Gastrocnemius medialis (tissue), 4 donors: ENCODE measurements around the gene TTC12. TPM values are rescaled to one million over a fixed set of nuclear protein-coding genes. Genes with fewer than 3 reads are reported as not detected.

Experiments
- ATAC-seq, 2 donors: fragments of 150-250 bp; one replicate each; pipeline ENCODE4 v1.9.1; 2016
- DNase-seq, 2 donors: peaks; one replicate each; pipeline ENCODE4 v3.0.0-alpha.2; 2019
- H3K27ac ChIP-seq, 4 donors: fragments of 200-600 bp; sonication (generic); 1 replicate in 1 of 4; 2 replicates in 3 of 4; pipeline ENCODE4 v1.5.1; 2016 to 2018; ENCODE audit warnings: mild to moderate bottlenecking in 2 of 4, moderate library complexity in 1 of 4
- H3K27me3 ChIP-seq, 3 donors: fragments of 200-600 bp; sonication (generic) in 2 of 3; 1 replicate in 1 of 3; 2 replicates in 2 of 3; pipeline versions ENCODE4 v1.5.1 to v1.6.0; 2016 to 2019; ENCODE audit warnings: mild to moderate bottlenecking in 1 of 3, moderate library complexity in 1 of 3
- H3K36me3 ChIP-seq, 2 donors: fragments of 200-600 bp; sonication (generic) in 1 of 2; one replicate each; pipeline ENCODE4 v1.5.1; 2017 to 2018
- H3K4me1 ChIP-seq, 2 donors: fragments of 200-600 bp; sonication (generic) in 1 of 2; one replicate each; pipeline ENCODE4 v1.5.1; 2016 to 2017; ENCODE audit warnings: mild to moderate bottlenecking in 2 of 2
- H3K4me3 ChIP-seq, 4 donors: fragments of 200-600 bp; sonication (generic) in 3 of 4; 1 replicate in 1 of 4; 2 replicates in 3 of 4; pipeline ENCODE4 v1.5.1; 2016 to 2019; ENCODE audit warnings: mild to moderate bottlenecking in 2 of 4
- H3K9me3 ChIP-seq, 3 donors: fragments of 200-600 bp; sonication (generic) in 2 of 3; 1 replicate in 1 of 3; 2 replicates in 2 of 3; pipeline ENCODE4 v1.5.1; 2016 to 2019
- CTCF ChIP-seq, 5 experiments: fragments of 450-650 bp in 3 of 5; fragments of 200-600 bp in 2 of 5; sonication (generic) in 2 of 5; IDR thresholded peaks in 4 of 5; conservative IDR thresholded peaks in 1 of 5; 1 replicate in 4 of 5; 2 replicates in 1 of 5; pipeline ENCODE4 v1.5.1; 2016 to 2019; ENCODE audit warnings: antibody characterized with exemption in 5 of 5, mild to moderate bottlenecking in 3 of 5, moderate library complexity in 3 of 5
- POLR2A ChIP-seq, 2 donors: fragments of 450-650 bp; IDR thresholded peaks; one replicate each; pipeline ENCODE4 v1.6.1; 2017; ENCODE audit warnings: antibody characterized with exemption in 2 of 2, mild to moderate bottlenecking in 2 of 2, moderate library complexity in 2 of 2
- in situ Hi-C, 4 donors: fragments of 200-750 bp; cut with MboI; loops; one replicate each; pipeline versions ENCODE4 v1.15.0 to v1.8.0; 2017; ENCODE audit warnings: low sequenced_read_pairs in 4 of 4
- intact Hi-C: fragments of 100-400 bp; cut with DNase I; formaldehyde crosslinking; loops from one replicate; pipeline ENCODE4 v1.15.1; 2023; ENCODE audit warnings: low total_unique reads
- total RNA-seq, 4 donors: library from RNA; depleted of rRNA; stranded (reverse); fragments of >200 nt; gene quantifications; one replicate each; pipeline versions ENCODE4 v1.1.0 to v1.2.3, GENCODE V29; 2016

The TTC12 gene
- total RNA-seq, 4 donors from 2014 or later: 3.5 to 22.5 (median 5.2) TPM

GRCh38 chr11:113272927-113273615 is 41.3 kb upstream of the TTC12 start:
- no peaks in the 10 kb centered on the region for H3K27me3 ChIP-seq
- H3K4me1 ChIP-seq: no peaks in the 10 kb centered on the region
- intact Hi-C loops: no loop called here
- no peaks in the 10 kb centered on the region for H3K9me3 ChIP-seq
- no peak for ATAC-seq
- in situ Hi-C loops: no loop called here
- no peak for DNase-seq
- no peaks in the 10 kb centered on the region for H3K36me3 ChIP-seq
- H3K4me3 ChIP-seq: no peak overlapping the region
- no peak overlapping the region for H3K27ac ChIP-seq
- no peak for TF ChIP-seq POLR2A (IDR thresholded peaks at IDR 0.05)
- TF ChIP-seq CTCF (IDR thresholded peaks at IDR 0.05 in 4 of 5, conservative IDR thresholded peaks at IDR 0.05 in 1 of 5): no peak

GRCh38 chr11:113273720-113274119 is 40.7 kb upstream of the TTC12 start:
- intact Hi-C loops (no loop called here), in situ Hi-C loops (no loop called here)
- no peak for TF ChIP-seq CTCF (IDR thresholded peaks at IDR 0.05 in 4 of 5, conservative IDR thresholded peaks at IDR 0.05 in 1 of 5)
- no peak for TF ChIP-seq POLR2A (IDR thresholded peaks at IDR 0.05)
- DNase-seq: no peak
- no peak for ATAC-seq
- Histone ChIP-seq H3K36me3 (no peaks in the 10 kb centered on the region), H3K27ac (no peak overlapping the region), H3K4me3 (no peak overlapping the region), H3K4me1 (no peaks in the 10 kb centered on the region), H3K9me3 (no peaks in the 10 kb centered on the region), H3K27me3 (no peaks in the 10 kb centered on the region)

- Histone ChIP-seq H3K9me3 (no peaks in the 10 kb centered on the region), H3K27me3 (no peaks in the 10 kb centered on the region), H3K4me3 (no peak overlapping the region), H3K27ac (no peak overlapping the region), H3K36me3 (no peaks in the 10 kb centered on the region), H3K4me1 (no peaks in the 10 kb centered on the region)
- DNase-seq (no peak), ATAC-seq (no peak)
- intact Hi-C loops (no loop called here), in situ Hi-C loops (loop anchor here in 3 of 4 donors (25.0 kb wide), 4 partner anchors 88 to 1063 kb away; no protein-coding TSS in a partner anchor)
- no peak for TF ChIP-seq CTCF (IDR thresholded peaks at IDR 0.05 in 4 of 5, conservative IDR thresholded peaks at IDR 0.05 in 1 of 5)
- no peak for TF ChIP-seq POLR2A (IDR thresholded peaks at IDR 0.05)
Measured at GRCh38 chr11:113274713-113275582, 39.4 kb upstream of the TTC12 start.

GRCh38 chr11:113275602-113276001 is 38.8 kb upstream of the TTC12 start:
- Histone ChIP-seq H3K4me3 (no peak overlapping the region), H3K9me3 (no peaks in the 10 kb centered on the region), H3K4me1 (no peaks in the 10 kb centered on the region), H3K27me3 (no peaks in the 10 kb centered on the region), H3K27ac (no peak overlapping the region), H3K36me3 (no peaks in the 10 kb centered on the region)
- in situ Hi-C loops (loop anchor here in 3 of 4 donors (25.0 kb wide), 4 partner anchors 88 to 1063 kb away; no protein-coding TSS in a partner anchor), intact Hi-C loops (no loop called here)
- TF ChIP-seq CTCF (IDR thresholded peaks at IDR 0.05 in 4 of 5, conservative IDR thresholded peaks at IDR 0.05 in 1 of 5): no peak
- no peak for TF ChIP-seq POLR2A (IDR thresholded peaks at IDR 0.05)
- no peak for ATAC-seq
- DNase-seq: no peak
